CD14-positive monocyte (primary cell): ENCODE data around the gene STT3B. TPM values are rescaled to one million over a fixed set of nuclear protein-coding genes. Genes with fewer than 3 reads are reported as not detected.
A peak's percentile ranks its signal among the peaks of the same experiment; 100 is the strongest.

ENCODE experiments used
- DNase-seq, 3 donors: peaks; one replicate each; pipeline ENCODE4 v3.0.0-alpha.2; 2011 to 2022
- H2AFZ ChIP-seq: 2 replicates; pipeline ENCODE4 v1.6.0; 2012; ENCODE audit warnings: mild to moderate bottlenecking, low read depth, low read length, inconsistent platforms; ENCODE audit not compliant: insufficient read depth, poor library complexity, severe bottlenecking
- H3K27ac ChIP-seq, 2 donors: 1 replicate in 1 of 2; 2 replicates in 1 of 2; pipeline ENCODE4 v1.5.1; 2012 to 2013; ENCODE audit warnings: low read length in 2 of 2, control low read depth in 1 of 2, inconsistent platforms in 1 of 2, low read depth in 1 of 2, mild to moderate bottlenecking in 1 of 2
- H3K27me3 ChIP-seq, 2 donors: one replicate each; pipeline versions ENCODE4 v1.6.0 to v1.6.1; 2011 to 2013; ENCODE audit warnings: low read length in 2 of 2; ENCODE audit not compliant: control insufficient read depth in 2 of 2, insufficient read depth in 2 of 2
- H3K36me3 ChIP-seq, 2 donors: replicated peaks in 1 of 2; 1 replicate in 1 of 2; 2 replicates in 1 of 2; pipeline versions ENCODE4 v1.5.1 to v1.6.1; 2012 to 2013; ENCODE audit warnings: low read length in 2 of 2, control low read depth in 1 of 2, inconsistent platforms in 1 of 2, mild to moderate bottlenecking in 1 of 2; ENCODE audit not compliant: insufficient read depth in 2 of 2, control insufficient read depth in 1 of 2
- H3K4me1 ChIP-seq, 2 donors: 1 replicate in 1 of 2; 2 replicates in 1 of 2; pipeline versions ENCODE4 v1.5.1 to v1.6.1; 2012 to 2013; ENCODE audit warnings: low read length in 2 of 2, control low read depth in 1 of 2, inconsistent platforms in 1 of 2, mild to moderate bottlenecking in 1 of 2, moderate library complexity in 1 of 2; ENCODE audit not compliant: insufficient read depth in 2 of 2, control insufficient read depth in 1 of 2
- H3K4me2 ChIP-seq: replicated peaks from 2 replicates; pipeline ENCODE3; 2012; ENCODE audit warnings: low read length, moderate library complexity, mild to moderate bottlenecking; ENCODE audit not compliant: poor library complexity, severe bottlenecking; ENCODE audit errors: extremely low read depth
- H3K4me3 ChIP-seq, 3 experiments: fragments of 200-600 bp in 1 of 3; sonication (generic) in 1 of 3; replicated peaks in 1 of 3; 1 replicate in 2 of 3; 2 replicates in 1 of 3; pipeline ENCODE4 v1.5.1; 2011 to 2013; ENCODE audit warnings: low read length in 3 of 3, mild to moderate bottlenecking in 3 of 3, control low read depth in 2 of 3, low read depth in 2 of 3, inconsistent platforms in 1 of 3, moderate library complexity in 1 of 3
- H3K79me2 ChIP-seq: 2 replicates; pipeline ENCODE4 v1.6.0; 2012; ENCODE audit warnings: mild to moderate bottlenecking, control low read depth, inconsistent platforms, low read length, moderate library complexity; ENCODE audit not compliant: insufficient read depth
- H3K9ac ChIP-seq: 2 replicates; pipeline ENCODE4 v1.6.0; 2017; ENCODE audit warnings: low read length, mild to moderate bottlenecking; ENCODE audit not compliant: insufficient read depth, poor library complexity, severe bottlenecking
- H3K9me3 ChIP-seq, 2 donors: replicated peaks in 1 of 2; 1 replicate in 1 of 2; 2 replicates in 1 of 2; pipeline versions ENCODE4 v1.5.1 to v1.6.1; 2012 to 2013; ENCODE audit warnings: low read length in 2 of 2, control low read depth in 1 of 2; ENCODE audit not compliant: control insufficient read depth in 1 of 2, insufficient read depth in 1 of 2
- H4K20me1 ChIP-seq: 2 replicates; pipeline ENCODE4 v1.6.0; 2012; ENCODE audit warnings: mild to moderate bottlenecking, low read length, control low read depth, moderate library complexity; ENCODE audit not compliant: insufficient read depth
- H3K27ac Mint-ChIP-seq, 7 donors: one replicate each; pipeline ENCODE4 v1.8.0; 2020; ENCODE audit warnings: mild to moderate bottlenecking in 7 of 7, mixed read lengths in 7 of 7, moderate library complexity in 6 of 7, inconsistent platforms in 2 of 7
- H3K27me3 Mint-ChIP-seq, 3 donors: one replicate each; pipeline ENCODE4 v1.8.0; 2021 to 2022; ENCODE audit warnings: low read depth in 3 of 3, mild to moderate bottlenecking in 3 of 3, mixed read lengths in 3 of 3, moderate library complexity in 3 of 3, inconsistent platforms in 1 of 3
- H3K36me3 Mint-ChIP-seq, 2 donors: one replicate each; pipeline ENCODE4 v1.8.0; 2020; ENCODE audit warnings: mixed read lengths in 2 of 2, inconsistent platforms in 1 of 2, mild to moderate bottlenecking in 1 of 2
- H3K4me1 Mint-ChIP-seq: one replicate; pipeline ENCODE4 v1.8.0; 2020; ENCODE audit warnings: mild to moderate bottlenecking, mixed read lengths
- H3K4me3 Mint-ChIP-seq, 2 donors: one replicate each; pipeline ENCODE4 v1.8.0; 2020; ENCODE audit warnings: mild to moderate bottlenecking in 2 of 2, mixed read lengths in 2 of 2, moderate library complexity in 1 of 2
- H3K9me3 Mint-ChIP-seq, 7 donors: one replicate each; pipeline ENCODE4 v1.8.0; 2020 to 2022; ENCODE audit warnings: mixed read lengths in 7 of 7, mild to moderate bottlenecking in 6 of 7, moderate library complexity in 6 of 7, inconsistent platforms in 2 of 7
- CTCF ChIP-seq: fragments of 200-600 bp; IDR thresholded peaks from one replicate; pipeline ENCODE4 v1.8.0; 2022; ENCODE audit warnings: antibody characterized with exemption, mild to moderate bottlenecking
- WGBS: methylation state at CpG from one replicate; pipeline ENCODE4 v1.1.5; 2013; ENCODE audit warnings: missing lambda C conversion rate; ENCODE audit not compliant: insufficient coverage; 5-methylcytosine and 5-hydroxymethylcytosine counted together
- intact Hi-C, 2 donors: fragments of 100-400 bp; cut with micrococcal nuclease; formaldehyde crosslinking; loops; one replicate each; pipeline versions ENCODE4 v1.15.0 to v1.15.1; 2023
- polyA plus RNA-seq, 3 donors: library from polyadenylated mRNA; depleted of rRNA in 1 of 3; unstranded in 2 of 3; stranded (reverse) in 1 of 3; fragments of 300-500 nt in 2 of 3; fragments of >200 nt in 1 of 3; fragmentation: Illumina TruSeq in 2 of 3; gene quantifications; 1 replicate in 2 of 3; 2 replicates in 1 of 3; pipeline ENCODE4 v1.2.3, GENCODE V29; 2012 to 2021

STT3B gene
- polyA plus RNA-seq, 3 donors: 47.3 to 97.0 (median 86.3) TPM

GRCh38 chr3:31539275-31539674 is 6.5 kb downstream of the STT3B start:
- Histone ChIP-seq H3K36me3 (peaks cover 0 to 5% of the 10 kb centered on the region in 2 donors), H3K9me3 (no peaks in the 10 kb centered on the region), H2AFZ (no peak overlapping the region), H3K27me3 (no peaks in the 10 kb centered on the region), H3K9ac (no peak overlapping the region), H4K20me1 (peaks cover 99% of the 10 kb centered on the region), H3K4me2 (no peak overlapping the region), H3K4me1 (peaks cover 42 to 91% of the 10 kb centered on the region in 2 donors), H3K79me2 (peaks cover 100% of the 10 kb centered on the region), H3K27ac (peak overlapping the region in 1 of 2 donors; percentile 3), H3K4me3 (no peak overlapping the region)
- DNase-seq: no peak
- Mint-ChIP-seq H3K27me3 (no peaks in the 10 kb centered on the region), H3K4me3 (no peak overlapping the region), H3K9me3 (no peaks in the 10 kb centered on the region), H3K4me1 (peaks cover 83% of the 10 kb centered on the region), H3K36me3 (peaks cover 8 to 9% of the 10 kb centered on the region in 2 donors), H3K27ac (peak overlapping the region in 4 of 7 donors; percentile 7 to 65 (median 60))
- intact Hi-C loops: loop anchor here (10.0 kb wide), 1 partner anchor 304 kb away; no protein-coding TSS in a partner anchor
- no peak for TF ChIP-seq CTCF
- WGBS: no CpG with 5 or more reads among the region's 1 CpG

- Mint-ChIP-seq H3K4me3 (no peak overlapping the region), H3K27ac (peak overlapping the region in 6 of 7 donors; percentile 37 to 69 (median 47))
These were observed 8.4 kb downstream of the STT3B start for GRCh38 chr3:31541089-31541488.

More at GRCh38 chr3:31541089-31541488, 8.4 kb downstream of the STT3B start:
- H2AFZ ChIP-seq: no peak overlapping the region
- peak overlapping the region in 1 of 2 donors; percentile 10 for H3K27ac ChIP-seq
- TF ChIP-seq CTCF: no peak
- peaks cover 98% of the 10 kb centered on the region for H4K20me1 ChIP-seq
- Mint-ChIP-seq H3K36me3 (peaks cover 8 to 9% of the 10 kb centered on the region in 2 donors), H3K4me1 (peaks cover 85% of the 10 kb centered on the region), H3K27me3 (no peaks in the 10 kb centered on the region), H3K9me3 (no peaks in the 10 kb centered on the region)
- H3K27me3 ChIP-seq: no peaks in the 10 kb centered on the region
- H3K9ac ChIP-seq: no peak overlapping the region
- no peaks in the 10 kb centered on the region for H3K9me3 ChIP-seq
- DNase-seq: peak in 2 of 3 donors; percentile 58 to 66
- no CpG with 5 or more reads among the region's 2 CpGs for WGBS
- no peak overlapping the region for H3K4me3 ChIP-seq
- no peak overlapping the region for H3K4me2 ChIP-seq
- peaks cover 41 to 90% of the 10 kb centered on the region in 2 donors for H3K4me1 ChIP-seq
- H3K36me3 ChIP-seq: peaks cover 0 to 5% of the 10 kb centered on the region in 2 donors
- H3K79me2 ChIP-seq: peaks cover 100% of the 10 kb centered on the region
- intact Hi-C loops: loop anchor here in 1 of 2 donors (10.0 kb wide), 1 partner anchor 896 kb away; no protein-coding TSS in a partner anchor
